HepG2 (cell line): ENCODE results near the gene IMP3. TPM values are rescaled to one million over a fixed set of nuclear protein-coding genes. Genes with fewer than 3 reads are reported as not detected.
"Not testable (repeated sequence)": the region's sequence is repeated elsewhere in the genome, so short reads cannot be mapped to it uniquely, and the experiment has no call there.

Source experiments
- ATAC-seq: fragments of 200-7000 bp; cut with Tn5 transposase; 3 replicates; pipeline ENCODE4 v1.9.1; 2020; ENCODE audit warnings: mild to moderate bottlenecking, moderate library complexity
- BruUV-seq: library from RNA; stranded (reverse); fragments of 400-500 nt; replicated peaks from 2 replicates; lab custom pipeline; 2021; lab: Mats Ljungman, UMichigan
- CTCF ChIA-PET: fragments of 300-600 bp; formaldehyde crosslinking; extraction: SDS; loops from one replicate; lab custom pipeline; 2021; ENCODE audit warnings: low total read pairs, inconsistent platforms, low intra/inter-chr PET ratio; lab: Yijun Ruan, JAX
- POLR2A ChIA-PET: fragments of 350-600 bp; sonication (Branson Sonifier 250); formaldehyde crosslinking; loops from one replicate; lab custom pipeline; 2020; ENCODE audit warnings: antibody characterized with exemption, inconsistent platforms; lab: Yijun Ruan, JAX
- DNase-seq: peaks from one replicate; pipeline ENCODE4 v3.0.0-alpha.2; 2015; ENCODE audit warnings: low spot score
- FAIRE-seq: peaks from 3 replicates; lab custom pipeline; 2011; peaks lifted over from hg19 to GRCh38; lab: Jason Lieb, UNC
- H2AFZ ChIP-seq: one replicate; pipeline ENCODE4 v1.6.1; 2011; ENCODE audit warnings: low read length, inconsistent platforms
- H3K27ac ChIP-seq: fragments of 300-600 bp; 3 replicates; pipeline ENCODE4 v1.8.0; 2011; ENCODE audit warnings: mixed run types, mild to moderate bottlenecking, mixed read lengths, low read length, inconsistent platforms; ENCODE audit not compliant: insufficient read depth; ENCODE audit errors: extremely low read length
- H3K27me3 ChIP-seq, 2 experiments: fragments of 200-600 bp in 1 of 2; 2 replicates in 1 of 2; 3 replicates in 1 of 2; pipeline versions ENCODE4 v1.6.0 to v1.8.0; 2011; ENCODE audit warnings: low read length in 2 of 2, mild to moderate bottlenecking in 2 of 2, moderate library complexity in 2 of 2, inconsistent platforms in 1 of 2; ENCODE audit not compliant: insufficient read depth in 2 of 2, control insufficient read depth in 1 of 2
- H3K36me3 ChIP-seq, 2 experiments: fragments of 200-600 bp in 1 of 2; replicated peaks in 1 of 2; 2 replicates in 1 of 2; 3 replicates in 1 of 2; pipeline versions ENCODE4 v1.5.1 to v1.8.0; 2011; ENCODE audit warnings: low read length in 2 of 2, inconsistent platforms in 1 of 2; ENCODE audit not compliant: insufficient read depth in 2 of 2, control insufficient read depth in 1 of 2
- H3K4me1 ChIP-seq: 2 replicates; pipeline ENCODE4 v1.5.1; 2012; ENCODE audit warnings: low read length, inconsistent platforms; ENCODE audit not compliant: insufficient read depth
- H3K4me2 ChIP-seq: 2 replicates; pipeline ENCODE4 v1.6.0; 2011; ENCODE audit warnings: low read depth, low read length, inconsistent platforms
- H3K4me3 ChIP-seq, 3 experiments: fragments of 200-600 bp in 1 of 3; sonication (generic), shearing (Covaris generic) in 1 of 3; replicated peaks in 1 of 3; 2 replicates each; pipeline ENCODE4 v1.5.1; 2011 to 2016; ENCODE audit warnings: low read length in 3 of 3, inconsistent platforms in 2 of 3, low read depth in 2 of 3, mild to moderate bottlenecking in 2 of 3, control low read depth in 1 of 3, mixed read lengths in 1 of 3; ENCODE audit not compliant: insufficient read depth in 1 of 3
- H3K79me2 ChIP-seq: one replicate; pipeline ENCODE4 v1.6.1; 2011; ENCODE audit warnings: low read length, inconsistent platforms; ENCODE audit not compliant: insufficient read depth
- H3K9ac ChIP-seq: 2 replicates; pipeline ENCODE4 v1.6.0; 2011; ENCODE audit warnings: mild to moderate bottlenecking, low read depth, low read length, inconsistent platforms; ENCODE audit not compliant: insufficient read depth
- H3K9me3 ChIP-seq: 2 replicates; pipeline ENCODE4 v1.5.1; 2012; ENCODE audit warnings: mild to moderate bottlenecking, low read length
- H4K20me1 ChIP-seq: 2 replicates; pipeline ENCODE4 v1.6.0; 2011; ENCODE audit warnings: inconsistent platforms, mild to moderate bottlenecking, low read length, moderate library complexity; ENCODE audit not compliant: insufficient read depth
- MED8 ChIP-seq: sonication (generic); formaldehyde crosslinking; IDR thresholded peaks from 2 replicates; pipeline ENCODE4 v1.8.1; 2023; ENCODE audit warnings: mild to moderate bottlenecking, missing genetic modification reagents; ENCODE audit not compliant: insufficient replicate concordance
- TOE1 ChIP-seq: sonication (generic); formaldehyde crosslinking; IDR thresholded peaks from 2 replicates; pipeline ENCODE4 v1.4.0; 2020; ENCODE audit warnings: mild to moderate bottlenecking, missing genetic modification reagents
- ZBTB49 ChIP-seq: sonication (generic); formaldehyde crosslinking; IDR thresholded peaks from 2 replicates; pipeline ENCODE4 v1.4.0; 2020; ENCODE audit warnings: missing genetic modification reagents, borderline replicate concordance
- ZNF225 ChIP-seq: sonication (generic); formaldehyde crosslinking; IDR thresholded peaks from 2 replicates; pipeline ENCODE4 v1.4.0; 2020; ENCODE audit warnings: mild to moderate bottlenecking, missing genetic modification reagents
- ZNF234 ChIP-seq: sonication (generic); formaldehyde crosslinking; conservative IDR thresholded peaks from 2 replicates; pipeline ENCODE4 v1.5.1; 2020; ENCODE audit warnings: mild to moderate bottlenecking, missing genetic modification reagents
- ZNF552 ChIP-seq: sonication (generic); formaldehyde crosslinking; IDR thresholded peaks from 2 replicates; pipeline ENCODE4 v1.9.0; 2022; ENCODE audit warnings: missing genetic modification reagents, mild to moderate bottlenecking, borderline replicate concordance
- WGBS: methylation state at CpG from one replicate; pipeline ENCODE4 v1.1.6; 2017; ENCODE audit warnings: low lambda C conversion rate; 5-methylcytosine and 5-hydroxymethylcytosine counted together
- in situ Hi-C: cut with HindIII; loops from 2 replicates; pipeline ENCODE4 v1.10.0; 2017; ENCODE audit warnings: low pct_unique_long_range_greater_than_20kb; ENCODE audit not compliant: extremely low pct_ligation_motif_present
- intact Hi-C: fragments of 100-400 bp; cut with micrococcal nuclease; formaldehyde crosslinking; loops from one replicate; pipeline ENCODE4 v1.10.0; 2022; ENCODE audit not compliant: unreplicated experiment
- polyA plus RNA-seq, 8 experiments: library from polyadenylated mRNA; depleted of rRNA in 3 of 8; stranded (reverse) in 7 of 8; unstranded in 1 of 8; fragments of >200 nt; fragmentation: Illumina TruSeq in 4 of 8; extraction: Trizol in 4 of 8; gene quantifications; 2 replicates each; pipeline versions ENCODE4 v1.2.1 to v1.2.3, GENCODE V29; 2011 to 2016; ENCODE audit warnings: low read depth in 4 of 8, missing spikeins in 1 of 8, mixed read lengths in 1 of 8; ENCODE audit not compliant: insufficient read depth in 1 of 8
- total RNA-seq, 5 experiments: library from RNA; depleted of rRNA; stranded (reverse); fragments of >200 nt; fragmentation: Illumina TruSeq; extraction: Trizol; gene quantifications; 2 replicates each; pipeline ENCODE4 v1.2.3, GENCODE V29; 2016; ENCODE audit warnings: low read depth in 1 of 5

The IMP3 gene
- total and polyA plus RNA-seq, 2 of the 13 experiments (the other 11 are each of a cell fraction or from before 2014, with no cell fraction given): 38.3 to 143 TPM

GRCh38 chr15:75680007-75680789 lies 40.2 kb upstream of the IMP3 start (continued):
- TF ChIP-seq ZBTB49 (CRISPR knock-in tag) (no peak), TOE1 (CRISPR knock-in tag) (no peak), ZNF225 (CRISPR knock-in tag) (no peak), ZNF234 (no peak), MED8 (CRISPR knock-in tag) (no peak), ZNF552 (CRISPR knock-in tag) (no peak)

- intact Hi-C loops, ATAC-seq, H2AFZ ChIP-seq, H3K4me3 ChIP-seq, H3K9me3 ChIP-seq, H3K4me2 ChIP-seq, H3K36me3 ChIP-seq, H3K9ac ChIP-seq, BruUV-seq, H3K79me2 ChIP-seq, H4K20me1 ChIP-seq, CTCF ChIA-PET, DNase-seq, FAIRE-seq, in situ Hi-C loops, H3K27ac ChIP-seq: not testable (repeated sequence)
- Histone ChIP-seq H3K27me3 (peaks cover 2 to 36% of the 10 kb centered on the region in 2 experiments; a peak in 4 of 5 replicates), H3K4me1 (peaks cover 54% of the 10 kb centered on the region)
- WGBS: 73% methylated on average over 6 of the region's 6 CpGs
- POLR2A ChIA-PET: interaction anchor here (3.3 kb wide), 1 partner anchor 39 kb away, joined by 18 read pairs; the partner anchor contains the start of gene IMP3
Measured at GRCh38 chr15:75678324-75678690, 38.3 kb upstream of the IMP3 start.
